Measurements from ENCODE around the gene ATMIN.

DNA sequence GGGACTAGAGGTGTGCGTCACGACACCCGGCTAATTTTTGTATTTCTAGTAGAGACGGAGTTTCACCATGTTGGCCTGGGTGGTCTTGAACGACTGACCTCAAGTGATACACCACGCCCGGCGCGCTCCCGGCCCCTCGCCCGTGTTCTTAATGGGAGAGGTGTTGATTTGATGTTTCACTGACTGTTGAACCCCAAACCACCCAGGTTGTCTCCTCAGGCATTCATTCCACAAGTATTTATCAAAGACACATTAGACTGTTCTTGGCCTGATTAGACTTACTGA is 27.2 kb upstream of the ATMIN start:
- no peak for TF ChIP-seq CTCF (conservative IDR thresholded peaks at IDR 0.05)
- no peak for TF ChIP-seq EZH2 (IDR thresholded peaks at IDR 0.05; ENCODE audit: low read depth)
